ENCODE data around the gene WNT2B. TPM values are rescaled to one million over a fixed set of nuclear protein-coding genes. Genes with fewer than 3 reads are reported as not detected.

The WNT2B gene
- total and polyA plus RNA-seq, 9 of the 15 experiments (the other 6 are each of a cell fraction or from before 2014, with no cell fraction given), result 0.02 to 0.06 (median 0.04) TPM; not detected in 3

- peak; percentile 57 to 70 (median 60) for DNase-seq (ENCODE audit: extremely low read depth in 1 of 4, low spot score in 3 of 4)
- intact Hi-C loops (cut with micrococcal nuclease) (loop anchor here (1.0 to 2.0 kb wide), 2 partner anchors 113 to 205 kb away; partner anchors contain the start of gene RHOC), in situ Hi-C loops (cut with MboI) (loop anchor here (5.0 kb wide), 1 partner anchor 205 kb away; the partner anchor contains the start of gene RHOC)
- TF ChIP-seq ZNF395 (CRISPR knock-in tag; IDR thresholded peaks at IDR 0.05), result no peak
- no peak for TF ChIP-seq MCM2 (IDR thresholded peaks at IDR 0.05; ENCODE audit: low read depth)
- no peak for TF ChIP-seq ZFPM2 (CRISPR knock-in tag; IDR thresholded peaks at IDR 0.05)
- no peak for TF ChIP-seq HDAC8 (tag; IDR thresholded peaks at IDR 0.05)
- 0 out of 2 replicates have a peak, but pooled peaks have one; percentile 22 for TF ChIP-seq CXXC5 (CRISPR knock-in tag; IDR thresholded peaks at IDR 0.05)
- TF ChIP-seq ZC3H4 (CRISPR knock-in tag; IDR thresholded peaks at IDR 0.05; ENCODE audit: borderline replicate concordance), result no peak
- no peak for TF ChIP-seq ZNF274 (IDR thresholded peaks at IDR 0.05; ENCODE audit: borderline replicate concordance, low read depth, low read length)
- no peak for TF ChIP-seq RBM22 (IDR thresholded peaks at IDR 0.05; ENCODE audit: low read depth, low read length, poor library complexity, severe bottlenecking)
- TF ChIP-seq SOX6 (IDR thresholded peaks at IDR 0.05), result no peak
- TF ChIP-seq ZBTB2 (IDR thresholded peaks at IDR 0.05), result no peak
- no peak for TF ChIP-seq E4F1 (CRISPR knock-in tag; IDR thresholded peaks at IDR 0.05; ENCODE audit: borderline replicate concordance)
- TF ChIP-seq MIER1 (IDR thresholded peaks at IDR 0.05; ENCODE audit: low read depth), result no peak
- no peak for TF ChIP-seq SMARCB1 (IDR thresholded peaks at IDR 0.05; ENCODE audit: insufficient read length, low read depth)
Observed at GRCh38 chr1:112501810-112502641, 6.7 kb upstream of the WNT2B start.

More at GRCh38 chr1:112501810-112502641, 6.7 kb upstream of the WNT2B start:
- Histone ChIP-seq H3K36me3 (ENCODE audit: control insufficient read depth, insufficient read depth, low read length) (no peaks in the 10 kb centered on the region), H3K27ac (ENCODE audit: extremely low read depth, low read depth, low read length) (no peak overlapping the region), H3K9me3 (replicated peaks; ENCODE audit: control insufficient read depth, insufficient read depth, low read depth, low read length) (no peaks in the 10 kb centered on the region), H3K4me3 (peak overlapping the region; percentile 35), H3K79me2 (ENCODE audit: control insufficient read depth, insufficient read depth, low read length) (no peaks in the 10 kb centered on the region), H3K4me2 (ENCODE audit: insufficient read depth, low read length) (peak overlapping the region; percentile 60), H3K9me1 (ENCODE audit: control insufficient read depth, insufficient read depth, low read length) (no peaks in the 10 kb centered on the region), H3K4me1 (replicated peaks in 1 of 2; ENCODE audit: control insufficient read depth in 2 of 2, insufficient read depth in 2 of 2, low read length in 2 of 2) (peaks cover 0 to 16% of the 10 kb centered on the region in 2 experiments; a peak in 2 of 5 replicates), H4K20me1 (replicated peaks; ENCODE audit: control insufficient read depth, insufficient read depth, low read length) (0 out of 2 replicates have a peak, but pooled peaks cover 4% of the 10 kb centered on the region), H3K9ac (ENCODE audit: insufficient read depth in 1 of 2, low read depth in 2 of 2, low read length in 2 of 2) (peak overlapping the region in 1 of 2 experiments; percentile 85; a peak in 2 of 4 replicates), H3K27me3 (ENCODE audit: control insufficient read depth in 2 of 2, insufficient read depth in 2 of 2, low read length in 2 of 2) (peaks cover 36 to 73% of the 10 kb centered on the region in 2 experiments), H2AFZ (ENCODE audit: low read depth, low read length) (peak overlapping the region; percentile 57)
- ChIA-PET POLR2A (interaction anchor here (0.7 to 1.6 kb wide), 12 partner anchors 10 to 266 kb away, joined by 3 to 6 read pairs (median 4); partner anchors contain the start of gene ST7L), CTCF (ENCODE audit: low intra/inter-chr PET ratio) (interaction anchor here (0.7 to 1.1 kb wide), 3 partner anchors 109 to 205 kb away, joined by 3 to 4 read pairs (median 3); partner anchors contain the start of gene RHOC)
- no TSS peak for BruUV-seq (replicated peaks)
- ATAC-seq (peak; percentile 76), FAIRE-seq (no peak)
- 5% methylated on average over 65 of the region's 65 CpGs for WGBS (ENCODE audit: insufficient coverage, low coverage, missing lambda C conversion rate)

Data from K562 (cell line).